Islet of Langerhans (tissue), 1 donor: ENCODE measurements around the gene PARVB.

Experiments used
- FAIRE-seq: peaks from one replicate; lab custom pipeline; 2011; peaks lifted over from hg19 to GRCh38; lab: Jason Lieb, UNC

The PARVB gene

DNA sequence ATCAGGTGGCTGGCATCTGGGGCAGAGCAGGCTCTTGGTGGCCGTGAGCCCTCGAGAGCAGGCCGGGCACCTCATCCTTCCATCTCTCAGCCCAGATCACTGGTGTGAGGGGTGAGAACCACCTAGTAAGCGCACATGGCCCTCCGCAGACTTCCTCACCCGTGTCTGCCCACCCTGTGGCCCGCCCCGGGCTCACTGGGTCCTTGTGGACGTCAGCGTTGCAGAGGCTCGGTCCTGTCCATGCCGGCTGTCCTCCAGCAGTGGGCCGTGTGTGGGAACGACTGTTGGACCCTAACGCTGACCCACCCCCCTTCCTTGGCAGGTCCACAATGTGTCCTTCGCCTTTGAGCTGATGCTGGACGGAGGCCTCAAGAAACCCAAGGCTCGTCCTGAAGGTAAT lies 139.4 kb downstream of the PARVB start:
- no peak for FAIRE-seq

DNA sequence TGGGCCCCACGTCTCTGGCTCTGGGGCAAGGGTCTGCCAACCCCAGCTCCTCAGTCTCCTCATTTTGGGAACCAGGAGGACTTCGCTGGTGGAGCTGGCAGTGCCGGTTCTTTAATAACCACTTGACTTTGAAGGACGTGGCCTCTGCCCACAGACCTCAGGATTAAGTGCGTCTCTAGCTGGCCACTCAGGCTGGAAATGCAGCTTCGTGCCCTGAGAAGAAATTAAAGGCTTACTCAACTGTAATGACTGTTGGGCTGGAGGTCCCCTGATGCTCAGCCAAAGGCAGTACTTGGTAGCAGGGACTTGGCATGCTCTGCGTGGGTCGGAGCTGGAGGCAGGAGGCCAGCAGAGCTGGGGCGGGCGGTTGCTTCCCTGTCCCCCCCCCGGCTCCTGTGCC lies 139.9 kb downstream of the PARVB start:
- no peak for FAIRE-seq

DNA sequence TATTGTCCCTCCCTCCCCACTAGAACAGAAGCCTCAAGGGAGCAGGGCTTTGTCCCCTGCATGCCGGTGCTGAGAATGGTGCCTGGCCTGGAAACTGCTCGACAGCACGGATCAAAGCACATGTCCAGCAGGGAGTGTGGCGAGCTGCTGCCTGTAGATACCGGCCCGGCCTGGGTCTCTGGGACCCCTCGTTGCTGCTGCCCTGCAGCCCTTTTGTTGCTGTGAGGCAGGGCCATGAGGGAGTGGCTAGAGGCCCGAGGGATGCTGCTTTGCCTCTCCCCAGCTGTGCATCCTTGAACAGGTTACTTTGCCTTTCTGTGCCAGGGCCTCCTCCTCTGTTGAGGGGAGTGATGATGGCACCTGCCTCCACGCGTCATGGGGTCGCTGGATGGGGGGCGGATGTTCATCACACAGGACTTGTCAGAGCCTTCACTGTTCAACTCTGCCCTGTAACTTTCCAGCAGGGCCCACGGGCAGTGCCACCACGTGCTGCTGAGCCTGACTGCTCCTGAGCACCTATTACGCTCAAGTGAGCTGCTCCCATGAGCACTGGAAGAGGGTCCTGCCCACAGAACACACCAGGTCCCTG lies 141.3 kb downstream of the PARVB start:
- FAIRE-seq, result no peak

DNA sequence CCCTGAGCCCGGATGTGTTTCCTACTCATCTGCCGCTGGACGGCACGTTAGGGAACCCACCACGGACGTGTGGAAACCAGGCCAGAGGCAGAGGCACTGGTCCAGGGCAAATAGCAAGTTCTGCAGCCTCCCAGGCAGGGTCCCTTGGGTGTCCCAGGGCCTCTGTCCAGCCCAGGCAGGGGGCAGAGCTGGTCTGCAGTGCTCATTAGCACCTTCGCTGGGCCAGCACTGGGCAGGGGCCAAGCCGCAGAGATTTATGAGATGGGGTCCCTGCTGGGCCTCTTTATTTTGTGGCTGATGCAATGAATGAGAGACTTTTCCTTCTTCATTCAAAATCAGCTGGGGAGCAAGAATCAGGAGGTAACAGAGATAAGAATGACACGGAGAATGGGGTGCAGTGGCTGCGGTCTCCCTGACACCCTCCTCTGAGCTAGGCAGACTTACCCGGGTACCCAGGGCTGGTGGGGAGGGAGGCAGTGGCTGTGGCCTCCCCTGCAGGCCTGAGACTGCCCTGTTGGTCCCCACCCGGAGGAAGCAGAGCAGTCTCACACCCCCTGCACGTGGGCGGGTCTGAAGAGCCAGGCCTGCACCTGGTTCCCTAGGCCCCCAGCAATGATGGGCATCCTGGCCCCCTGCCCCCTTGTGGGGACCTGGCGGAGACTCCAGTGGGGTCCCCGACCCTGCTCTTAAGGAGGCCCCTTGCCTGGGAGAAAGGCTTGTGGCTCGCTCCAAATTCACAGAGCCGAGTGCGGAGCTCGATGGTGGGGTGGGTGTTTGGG lies 142.6 kb downstream of the PARVB start:
- FAIRE-seq, result no peak

DNA sequence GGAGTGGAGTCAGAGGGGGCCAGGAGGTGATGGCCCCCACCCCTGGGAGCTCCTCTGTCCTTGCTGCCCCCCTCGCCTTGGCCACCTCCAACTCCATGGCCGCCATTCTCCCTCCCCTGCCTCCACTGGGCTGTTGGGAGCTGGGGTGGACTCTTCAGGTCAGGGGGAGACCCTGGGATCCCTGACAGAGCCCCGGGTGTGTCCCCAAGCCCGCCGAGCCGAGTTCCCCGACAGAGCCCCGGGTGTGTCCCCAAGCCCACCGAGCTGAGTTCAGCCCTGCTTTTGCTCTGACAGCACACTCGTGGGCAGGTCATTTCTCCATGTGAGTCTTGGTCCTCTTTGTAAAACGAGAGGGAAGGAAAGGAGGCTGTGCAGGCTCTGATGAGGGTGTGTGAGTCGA lies 143.4 kb downstream of the PARVB start:
- no peak for FAIRE-seq

DNA sequence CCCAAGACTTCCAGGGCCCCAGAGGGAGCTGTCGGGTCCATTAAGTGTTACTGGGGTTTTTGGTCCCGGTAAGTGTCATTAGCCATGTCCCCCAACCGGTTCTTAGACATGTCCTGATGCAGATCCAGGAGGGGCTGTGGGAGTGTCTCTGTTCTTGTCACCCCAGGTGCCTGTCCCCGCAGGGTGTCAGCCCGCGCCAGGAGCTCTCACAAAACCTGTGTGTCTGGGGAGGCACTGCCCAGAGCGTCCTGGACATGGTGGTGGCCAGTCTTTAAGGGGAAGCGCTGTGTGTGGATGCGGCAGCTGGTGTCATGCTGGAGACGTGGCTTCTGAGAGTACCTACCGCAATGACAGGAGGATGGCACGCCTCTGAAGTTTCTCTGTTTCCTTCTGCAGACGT lies 144.1 kb downstream of the PARVB start:
- FAIRE-seq, result no peak

DNA sequence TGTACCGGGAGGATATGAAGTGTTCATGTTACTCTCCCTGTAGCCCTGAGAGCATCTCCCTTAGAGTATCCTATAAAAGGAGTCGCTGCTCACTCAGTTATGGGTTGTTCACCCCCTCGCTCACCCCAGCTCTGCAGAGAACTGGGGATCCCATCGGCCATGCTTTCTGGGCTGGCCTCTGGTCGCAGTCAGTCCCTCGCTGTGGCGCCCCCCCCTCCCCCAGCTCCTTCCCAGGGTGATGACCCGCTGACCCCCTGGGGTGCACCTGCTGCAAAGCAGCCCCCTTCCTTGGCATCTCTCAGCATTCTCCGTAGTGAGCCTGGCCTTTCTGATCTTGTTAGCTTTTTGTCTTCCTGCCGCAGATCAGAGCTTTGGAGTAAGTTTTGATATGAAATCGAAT lies 146.4 kb downstream of the PARVB start:
- FAIRE-seq, result no peak

DNA sequence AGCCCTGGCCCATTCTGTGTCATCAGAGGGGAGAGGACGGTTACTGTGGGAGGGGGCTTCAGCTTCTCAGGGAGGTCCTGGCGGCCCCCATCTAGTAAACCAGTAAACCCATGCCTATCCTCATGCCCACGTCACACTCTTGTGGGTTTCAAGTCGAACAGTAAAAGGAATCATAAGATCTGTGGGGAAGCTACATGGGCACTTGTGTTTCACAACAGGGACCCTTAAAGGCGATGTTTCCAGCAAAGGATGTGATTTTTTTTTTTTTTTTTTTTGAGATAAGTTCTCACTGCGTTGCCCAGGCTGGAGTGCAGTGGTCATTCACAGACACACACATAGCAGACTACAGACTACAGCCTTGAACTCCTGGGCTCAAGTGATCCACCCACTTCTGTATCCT lies 147.5 kb downstream of the PARVB start:
- no peak for FAIRE-seq

DNA sequence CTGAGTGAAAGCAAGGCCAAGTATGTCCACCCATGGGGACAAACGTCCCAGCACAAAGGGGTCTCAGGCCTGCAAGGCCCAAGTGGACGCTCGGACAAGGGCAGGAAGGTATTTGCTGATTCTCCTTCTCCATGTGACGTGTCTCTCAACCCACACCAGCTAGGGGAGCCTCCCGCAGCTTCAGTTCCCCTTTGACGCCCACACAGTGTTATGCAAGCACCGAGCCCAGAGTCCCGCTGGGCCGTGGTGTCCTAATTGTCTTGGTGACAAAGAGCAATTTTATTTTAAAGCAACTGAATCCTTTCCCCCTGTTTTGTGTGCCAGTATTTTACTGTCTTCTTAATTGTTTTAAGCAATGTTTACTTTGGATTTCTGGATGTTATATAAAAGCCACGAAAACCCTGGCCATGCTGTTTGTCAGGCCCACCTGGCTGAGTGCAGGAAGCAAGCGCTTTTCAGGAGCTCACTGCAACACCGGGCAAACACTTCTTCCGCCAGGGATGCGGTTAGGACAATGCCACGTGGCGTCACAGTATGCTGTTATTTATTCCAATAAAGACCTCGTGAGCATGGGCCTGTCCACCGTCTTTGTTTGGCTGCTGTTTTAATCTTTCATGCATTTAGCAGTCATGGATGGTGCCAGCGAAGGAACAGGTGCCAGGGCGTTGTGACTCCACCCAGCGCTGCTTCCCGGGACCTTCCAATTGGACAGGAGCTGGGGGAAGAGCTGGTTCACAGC lies 148.4 kb downstream of the PARVB start:
- FAIRE-seq, result no peak

DNA sequence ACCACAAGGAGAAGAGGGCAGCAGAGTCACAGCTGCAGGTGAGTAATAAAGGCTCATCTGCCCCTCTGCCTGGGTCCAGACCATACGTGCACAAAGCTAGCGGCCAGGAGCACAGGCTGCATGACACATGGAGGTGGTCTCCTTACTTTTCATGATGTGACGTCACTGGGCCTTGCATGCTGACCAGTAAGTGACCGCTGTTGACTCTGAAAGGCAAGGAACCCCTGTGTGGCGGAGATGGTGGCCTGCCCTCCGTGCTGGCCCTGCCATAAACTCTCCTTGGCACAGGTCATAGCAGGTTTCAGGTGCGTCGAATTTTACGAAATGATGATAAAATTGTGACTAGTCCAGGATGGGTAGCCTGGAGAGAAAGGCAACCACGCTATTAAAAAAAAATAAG lies 149.1 kb downstream of the PARVB start:
- no peak for FAIRE-seq

DNA sequence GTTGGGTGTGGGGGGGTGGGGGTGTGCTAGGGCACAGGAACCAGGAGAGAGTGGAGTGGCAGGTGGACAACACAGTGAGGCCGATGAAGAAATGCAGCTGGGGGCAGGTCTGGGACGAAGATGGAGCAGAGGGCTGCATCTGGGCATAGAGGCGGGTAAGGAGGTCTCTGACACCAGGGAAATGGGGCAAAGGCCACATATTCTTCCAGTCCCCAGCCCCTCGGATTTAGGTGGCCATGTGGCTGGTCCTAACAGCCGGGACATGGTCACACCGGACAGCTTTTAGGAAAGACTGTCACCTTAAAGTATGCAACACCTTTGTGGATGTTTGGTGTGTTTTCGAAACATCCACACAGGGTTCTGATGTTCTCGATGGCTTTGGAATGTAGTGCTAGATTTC lies 151.6 kb downstream of the PARVB start:
- FAIRE-seq, result no peak

DNA sequence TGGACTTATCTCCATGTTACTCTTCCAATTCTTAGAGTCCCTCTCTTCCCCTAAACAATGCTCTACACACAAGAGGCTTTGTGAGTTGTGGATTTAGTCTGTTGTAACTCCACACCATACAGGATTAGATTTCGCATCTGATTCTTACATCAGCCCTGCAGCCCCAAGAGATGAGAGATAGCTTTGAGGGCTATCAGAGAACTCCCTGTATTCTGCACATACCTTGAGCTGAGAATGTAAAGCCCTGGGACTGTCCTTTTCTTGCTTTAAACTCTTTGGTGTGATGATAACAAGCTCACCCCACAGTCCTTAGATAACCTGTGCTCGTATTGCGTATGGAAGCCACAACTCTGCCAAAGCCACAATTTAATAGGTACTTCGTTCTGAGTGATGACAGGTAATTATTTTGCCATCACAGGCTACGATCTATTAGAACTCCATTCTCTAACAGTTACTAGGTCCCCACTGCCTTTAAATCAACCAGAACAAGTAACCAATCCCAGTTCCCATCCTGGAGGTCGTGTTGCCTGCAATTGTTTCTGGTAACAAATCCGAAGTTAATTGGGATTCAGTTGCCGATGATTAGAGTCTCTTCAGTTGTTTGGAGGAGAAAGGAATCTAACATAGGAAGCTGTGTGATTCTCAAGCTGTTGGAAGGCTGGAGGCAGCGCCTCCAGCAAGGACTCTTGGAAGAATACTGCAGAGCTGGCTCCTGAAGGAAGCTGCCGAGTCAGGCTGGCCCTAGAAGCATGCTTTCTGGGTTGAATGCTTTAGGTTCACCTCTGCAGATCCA lies 155.3 kb downstream of the PARVB start:
- FAIRE-seq, result no peak

DNA sequence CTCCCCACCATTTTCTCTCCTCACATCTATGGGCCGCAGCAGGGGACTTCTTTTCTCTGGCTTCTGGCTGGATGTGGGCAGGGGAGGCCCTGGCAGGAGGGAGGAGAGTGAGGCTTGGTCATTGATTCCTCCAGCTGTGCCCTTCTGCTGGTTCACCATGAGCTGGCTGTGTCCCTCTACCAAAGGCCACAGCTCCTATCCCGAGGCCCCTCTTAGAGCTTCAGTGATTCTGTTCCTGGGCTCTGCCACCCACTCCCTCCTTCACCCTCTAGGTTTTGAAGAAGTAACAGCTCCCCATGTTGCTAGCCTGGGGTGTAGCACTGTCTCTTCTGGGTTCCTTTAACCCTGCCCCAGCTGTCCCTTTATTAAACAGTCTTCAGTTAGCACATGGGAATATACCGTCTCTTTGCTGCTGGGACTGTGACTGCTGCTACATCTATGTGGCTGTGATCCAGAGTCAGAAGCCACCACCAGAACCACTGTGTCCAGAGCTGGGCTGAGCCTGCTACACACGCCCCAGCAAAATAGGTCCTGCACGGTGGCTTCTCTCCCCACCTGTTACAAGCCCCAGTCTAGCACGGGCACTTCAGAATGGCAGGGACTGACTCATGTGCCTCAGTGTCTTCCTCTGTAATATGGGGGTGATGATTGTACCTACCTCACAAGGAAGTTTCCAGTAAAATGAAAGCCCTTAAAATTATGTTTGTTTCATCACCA lies 156.0 kb downstream of the PARVB start:
- FAIRE-seq, result no peak

DNA sequence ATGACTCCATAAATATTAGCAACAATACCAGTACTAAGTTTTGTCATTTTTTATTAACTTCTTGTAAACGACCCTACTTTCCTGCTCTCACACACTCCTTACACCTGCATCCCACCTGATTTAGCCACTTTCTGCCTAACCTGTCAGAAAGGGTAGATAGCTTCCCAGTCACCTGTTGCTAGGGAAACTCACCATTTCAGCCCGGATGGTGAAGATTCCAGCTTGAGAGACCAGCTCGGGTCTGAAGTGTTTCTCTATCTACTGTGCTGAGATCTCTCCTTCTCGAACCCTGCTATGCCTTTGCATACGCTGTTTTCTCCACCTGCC lies 156.6 kb downstream of the PARVB start, which contains the start of gene PARVG:
Gene PARVG, plus strand, starts transcription at position 220 of the 327 bp plus-strand sequence. CDS start 2,405 bp downstream, outside the sequence.
- FAIRE-seq, result no peak

DNA sequence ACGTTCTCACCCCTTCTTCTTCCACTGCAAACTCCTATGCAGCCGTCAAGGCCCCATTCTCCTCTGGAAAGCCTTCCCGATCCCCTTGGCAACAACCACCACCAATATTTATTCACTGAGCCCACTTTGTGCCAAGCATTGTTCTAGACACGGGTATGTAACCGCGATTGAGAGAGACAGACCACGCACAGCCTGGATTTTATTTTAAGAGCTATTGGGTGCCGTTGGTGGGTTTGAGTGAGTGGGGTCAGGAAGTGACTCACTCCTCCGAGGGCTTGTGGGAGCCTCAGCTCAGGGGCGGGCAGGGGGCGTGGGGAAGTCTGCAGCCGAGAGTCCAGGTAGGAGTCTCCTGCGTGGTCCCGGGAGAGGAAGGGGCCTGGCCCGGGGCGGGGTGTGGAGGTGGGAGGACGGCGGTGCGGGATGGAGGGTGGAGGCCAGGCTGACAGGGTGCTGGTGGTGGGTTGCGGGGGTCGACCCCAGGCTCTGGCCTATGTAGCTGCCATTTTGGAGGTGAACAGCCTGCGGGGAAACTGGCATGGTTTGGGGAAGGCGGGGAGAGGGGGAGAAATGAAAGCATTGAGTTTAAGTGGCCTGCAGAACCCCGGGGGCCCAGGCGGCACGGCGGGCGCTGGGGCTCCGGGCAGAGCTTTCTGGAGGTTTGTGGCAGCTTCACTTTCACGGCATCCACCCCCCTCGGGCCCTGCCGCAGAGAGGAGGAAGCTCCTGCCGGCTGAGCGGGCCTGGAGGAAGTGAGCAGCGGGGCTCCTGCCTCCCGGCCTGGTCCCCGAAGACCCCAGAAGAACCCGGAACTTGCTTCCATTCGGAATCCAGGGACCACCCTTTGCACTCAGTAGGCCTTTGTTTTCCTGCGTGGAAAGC lies 157.2 kb downstream of the PARVB start:
- FAIRE-seq, result no peak

DNA sequence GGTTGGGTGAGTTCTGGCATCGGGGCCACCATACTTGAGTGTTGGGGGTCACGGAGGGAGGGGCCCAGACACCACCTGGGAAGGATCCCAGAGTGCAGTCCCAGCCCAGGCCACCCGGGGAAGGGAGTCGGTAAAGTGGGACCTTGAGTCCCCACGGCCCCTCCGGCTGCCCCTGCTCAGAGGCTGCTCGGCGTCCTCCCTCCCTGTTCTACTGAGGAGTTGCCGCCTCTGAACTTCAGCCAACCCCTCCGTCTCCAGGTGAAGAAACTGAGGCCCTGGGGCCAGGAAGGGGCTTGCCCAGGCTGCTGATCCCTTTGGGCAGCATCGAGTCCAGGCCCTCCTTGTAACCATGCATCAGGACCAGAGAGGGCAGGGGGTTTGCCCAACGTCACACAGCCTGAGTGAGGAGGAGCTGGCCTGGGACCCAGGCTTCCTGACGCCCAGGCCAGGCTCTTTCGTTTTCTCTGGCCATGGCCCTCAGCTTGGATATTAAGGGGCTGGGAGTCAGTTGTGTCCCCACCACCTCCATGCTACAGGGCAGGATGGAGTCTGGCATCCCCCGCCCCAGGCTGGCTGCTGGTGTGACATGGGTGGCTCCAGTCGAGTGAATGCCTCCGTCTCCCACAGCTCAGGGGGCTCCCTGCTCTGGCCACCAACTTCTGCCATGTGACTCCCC lies 157.9 kb downstream of the PARVB start:
- no peak for FAIRE-seq

DNA sequence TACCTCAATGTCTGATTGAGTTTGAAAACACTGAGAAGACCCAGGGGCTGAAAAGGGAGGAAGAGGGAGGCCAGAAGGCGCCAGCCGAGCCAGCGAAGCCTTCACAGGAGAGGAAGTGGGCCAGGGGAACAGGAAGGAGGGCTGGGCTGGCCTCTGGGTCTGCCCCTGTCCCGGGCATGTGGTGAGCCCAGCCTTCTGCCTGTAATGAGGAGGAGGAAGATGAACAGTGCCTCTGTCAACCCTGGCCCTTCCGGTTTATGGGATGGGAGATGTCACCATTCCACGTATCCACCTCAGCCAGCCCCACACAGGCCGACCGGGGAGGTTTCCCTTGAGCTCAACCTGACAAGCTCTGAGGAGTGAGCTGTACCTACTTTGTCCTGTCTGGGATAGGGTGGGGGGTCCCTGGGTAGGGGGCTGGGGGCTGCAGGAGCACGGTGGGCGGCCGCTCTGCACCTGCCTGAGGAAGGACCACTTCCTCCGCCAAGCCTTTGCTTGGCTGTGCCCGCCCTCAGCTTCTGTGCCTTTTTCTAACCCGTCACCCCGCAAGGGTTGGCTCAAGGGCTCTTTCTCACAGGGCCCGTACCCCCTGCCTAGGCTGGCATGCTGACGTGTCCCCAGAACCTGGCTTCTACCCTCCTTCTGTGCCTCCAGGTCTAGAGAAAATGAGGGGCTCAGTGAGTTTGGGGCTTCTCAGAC lies 158.6 kb downstream of the PARVB start:
- no peak for FAIRE-seq

DNA sequence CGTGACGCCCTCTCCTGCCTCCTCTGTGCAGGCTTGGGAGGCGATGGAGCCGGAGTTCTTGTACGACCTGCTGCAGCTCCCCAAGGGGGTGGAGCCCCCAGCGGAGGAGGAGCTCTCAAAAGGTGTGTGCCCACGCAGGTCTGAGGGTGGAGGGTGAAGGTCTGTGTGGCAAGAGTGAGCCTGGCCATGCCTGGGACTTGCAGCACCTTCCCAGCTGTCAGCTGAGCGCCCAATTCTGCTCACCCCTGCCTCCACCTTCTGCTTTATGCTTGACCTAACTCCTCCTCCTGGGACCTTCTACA lies 159.1 kb downstream of the PARVB start:
- no peak for FAIRE-seq

DNA sequence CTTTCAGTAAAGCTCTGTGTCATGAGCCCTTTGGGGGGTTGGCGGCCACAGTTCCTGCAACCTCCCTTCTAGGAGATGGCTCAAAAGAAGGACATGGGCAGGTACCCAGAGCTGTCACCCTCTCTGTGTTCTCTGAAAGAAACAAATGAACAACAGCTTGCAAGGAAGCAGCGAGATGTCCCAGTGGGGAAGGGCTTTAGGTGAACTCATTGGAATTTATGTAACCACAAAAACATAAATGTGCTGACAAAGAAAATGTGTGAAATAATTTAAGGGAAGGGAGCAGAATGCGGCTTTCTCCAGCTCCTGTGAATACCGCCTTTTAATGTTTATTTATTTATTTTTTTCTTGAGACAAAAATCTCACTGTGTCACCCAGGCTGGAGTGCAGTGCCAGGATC lies 159.9 kb downstream of the PARVB start:
- no peak for FAIRE-seq
